GM12878 (cell line): ENCODE measurements around the gene RYR2. TPM values are rescaled to one million over a fixed set of nuclear protein-coding genes. Genes with fewer than 3 reads are reported as not detected.

Source experiments
- ATAC-seq: fragments of 200-7000 bp; cut with Tn5 transposase; 3 replicates; pipeline ENCODE4 v1.9.1; 2020; ENCODE audit warnings: mild to moderate bottlenecking, moderate library complexity
- BruUV-seq: library from RNA; stranded (reverse); fragments of 400-500 nt; replicated peaks from 2 replicates; lab custom pipeline; 2021; lab: Mats Ljungman, UMichigan
- CTCF ChIA-PET: fragments of 300-600 bp; sonication (Branson Sonifier 250); formaldehyde crosslinking; extraction: SDS; loops from one replicate; lab custom pipeline; 2021; ENCODE audit warnings: inconsistent platforms; lab: Yijun Ruan, JAX
- POLR2A ChIA-PET: fragments of 350-600 bp; formaldehyde crosslinking; extraction: SDS; loops from one replicate; lab custom pipeline; 2021; ENCODE audit warnings: inconsistent platforms; lab: Charles Lee
- RAD21 ChIA-PET: fragments of 300-600 bp; sonication (Branson Sonifier 250); formaldehyde crosslinking; loops from one replicate; lab custom pipeline; 2023; ENCODE audit warnings: antibody characterized with exemption; ENCODE audit not compliant: unreplicated experiment; lab: Charles Lee
- SMC1A ChIA-PET: fragments of 300-600 bp; sonication (Branson Sonifier 250); formaldehyde crosslinking; loops from one replicate; lab custom pipeline; 2023; ENCODE audit not compliant: unreplicated experiment, uncharacterized antibody; lab: Charles Lee
- DNase-seq: peaks from one replicate; pipeline ENCODE4 v3.0.0-alpha.2; 2011; ENCODE audit warnings: low read depth, low spot score
- FAIRE-seq: peaks from 3 replicates; lab custom pipeline; 2011; peaks lifted over from hg19 to GRCh38; lab: Jason Lieb, UNC
- H2AFZ ChIP-seq: 2 replicates; pipeline ENCODE4 v1.6.0; 2011; ENCODE audit warnings: low read depth, low read length, control low read depth; ENCODE audit not compliant: control insufficient read depth
- H3K27ac ChIP-seq: 2 replicates; pipeline ENCODE4 v1.5.1; 2011; ENCODE audit warnings: control low read depth; ENCODE audit not compliant: control insufficient read depth, insufficient read depth
- H3K27me3 ChIP-seq, 2 experiments: replicated peaks in 1 of 2; 2 replicates each; pipeline versions ENCODE4 v1.6.0 to v1.6.1; 2011; ENCODE audit warnings: low read length in 1 of 2; ENCODE audit not compliant: control insufficient read depth in 2 of 2, insufficient read depth in 2 of 2
- H3K36me3 ChIP-seq, 2 experiments: 2 replicates each; pipeline ENCODE4 v1.5.1; 2011; ENCODE audit warnings: low read length in 1 of 2; ENCODE audit not compliant: control insufficient read depth in 2 of 2, insufficient read depth in 2 of 2
- H3K4me1 ChIP-seq: 2 replicates; pipeline ENCODE4 v1.6.1; 2011; ENCODE audit warnings: mild to moderate bottlenecking, low read length, moderate library complexity, mixed read lengths; ENCODE audit not compliant: control insufficient read depth, insufficient read depth
- H3K4me2 ChIP-seq: 2 replicates; pipeline ENCODE4 v1.6.0; 2011; ENCODE audit warnings: control low read depth; ENCODE audit not compliant: control insufficient read depth, insufficient read depth
- H3K4me3 ChIP-seq: fragments of 200-600 bp; sonication (generic); 2 replicates; pipeline ENCODE4 v1.5.1; 2016
- H3K79me2 ChIP-seq: 2 replicates; pipeline ENCODE4 v1.6.0; 2011; ENCODE audit warnings: low read length; ENCODE audit not compliant: control insufficient read depth, insufficient read depth
- H3K9ac ChIP-seq: 2 replicates; pipeline ENCODE4 v1.8.0; 2011; ENCODE audit warnings: low read length, control low read depth, mixed read lengths; ENCODE audit not compliant: control insufficient read depth, insufficient read depth
- H3K9me3 ChIP-seq: replicated peaks from 3 replicates; pipeline ENCODE4 v1.5.1; 2011; ENCODE audit warnings: mild to moderate bottlenecking, low read length; ENCODE audit not compliant: control insufficient read depth, insufficient read depth
- H4K20me1 ChIP-seq: 2 replicates; pipeline ENCODE4 v1.6.0; 2011; ENCODE audit not compliant: control insufficient read depth, insufficient read depth
- ATF7 ChIP-seq: fragments of 450-650 bp; IDR thresholded peaks from 2 replicates; pipeline ENCODE4 v1.6.1; 2016; ENCODE audit warnings: low read depth, mild to moderate bottlenecking
- EP300 ChIP-seq, 2 experiments: fragments of 150-350 bp in 1 of 2; IDR thresholded peaks; 2 replicates each; pipeline ENCODE4 v1.6.1; 2011 to 2012; ENCODE audit warnings: low read depth in 2 of 2, low read length in 2 of 2, borderline replicate concordance in 1 of 2, improper control_type of control experiment in 1 of 2, inconsistent platforms in 1 of 2; ENCODE audit not compliant: control insufficient read depth in 1 of 2
- NFYB ChIP-seq: IDR thresholded peaks from 2 replicates; pipeline ENCODE4 v1.6.1; 2011; ENCODE audit warnings: low read depth, mild to moderate bottlenecking, low read length, improper control_type of control experiment, moderate library complexity; ENCODE audit not compliant: insufficient read depth
- PKNOX1 ChIP-seq: fragments of 450-650 bp; IDR thresholded peaks from 2 replicates; pipeline ENCODE4 v1.6.1; 2016; ENCODE audit warnings: mild to moderate bottlenecking
- SP1 ChIP-seq: IDR thresholded peaks from one replicate; pipeline ENCODE4 v1.6.1; 2011; ENCODE audit warnings: low read depth, low read length
- TBL1XR1 ChIP-seq: IDR thresholded peaks from 2 replicates; pipeline ENCODE4 v1.6.1; 2012; ENCODE audit warnings: low read depth, low read length, improper control_type of control experiment
- YY1 ChIP-seq: IDR thresholded peaks from 2 replicates; pipeline ENCODE4 v1.6.1; 2011; ENCODE audit warnings: low read depth, mild to moderate bottlenecking, low read length
- ZNF207 ChIP-seq: fragments of 450-650 bp; IDR thresholded peaks from 2 replicates; pipeline ENCODE4 v1.6.1; 2014; ENCODE audit warnings: antibody characterized with exemption, mild to moderate bottlenecking, borderline replicate concordance
- ZNF687 ChIP-seq: fragments of 450-650 bp; IDR thresholded peaks from 2 replicates; pipeline ENCODE4 v1.6.1; 2017; ENCODE audit warnings: mild to moderate bottlenecking, moderate library complexity
- WGBS: methylation state at CpG from one replicate; pipeline ENCODE4 v1.1.6; 2016; ENCODE audit warnings: low lambda C conversion rate; ENCODE audit not compliant: insufficient replicate concordance, insufficient coverage; ENCODE audit errors: missing lambda C conversion rate; 5-methylcytosine and 5-hydroxymethylcytosine counted together
- in situ Hi-C: fragments of 300-500 bp; cut with MboI; formaldehyde crosslinking; loops from 9 replicates; pipeline ENCODE4 v1.14.3; 2018; ENCODE audit warnings: mixed read lengths
- intact Hi-C: fragments of 100-400 bp; cut with micrococcal nuclease; formaldehyde crosslinking; loops from one replicate; pipeline ENCODE4 v1.14.2; 2022; ENCODE audit not compliant: unreplicated experiment
- polyA plus RNA-seq, 11 experiments: library from polyadenylated mRNA; depleted of rRNA in 4 of 11; unstranded in 6 of 11; stranded (reverse) in 5 of 11; fragments of >200 nt; fragmentation: Nextera tagmentation in 4 of 11; fragmentation: Illumina TruSeq in 1 of 11; extraction: Ambion mirVana in 4 of 11; extraction: Trizol in 1 of 11; gene quantifications; 1 replicate in 1 of 11; 2 replicates in 10 of 11; pipeline versions ENCODE4 v1.2.1 to v1.2.3, GENCODE V29; 2011 to 2016; ENCODE audit warnings: inconsistent platforms in 2 of 11, missing spikeins in 2 of 11, low read depth in 1 of 11
- total RNA-seq, 4 experiments: library from RNA; depleted of rRNA in 3 of 4; stranded (reverse); fragments of >200 nt in 3 of 4; fragmentation: Illumina TruSeq in 1 of 4; extraction: Trizol in 1 of 4; gene quantifications; 2 replicates each; pipeline versions ENCODE4 v1.2.1 to v1.2.3, GENCODE V29; 2013 to 2021

Gene RYR2
- total and polyA plus RNA-seq, 10 of the 15 experiments (the other 5 are each of a cell fraction or from before 2014, with no cell fraction given) = 0.01 to 0.04 TPM; not detected in 8

GRCh38 chr1:237119091-237119490 is 77.1 kb downstream of the RYR2 start:
- ATAC-seq (no peak), DNase-seq (no peak), FAIRE-seq (no peak)
- no peak overlapping the region for H3K9ac ChIP-seq
- H3K4me1 ChIP-seq = no peaks in the 10 kb centered on the region
- H3K9me3 ChIP-seq = no peaks in the 10 kb centered on the region
- ChIA-PET CTCF (no interaction called here), POLR2A (no interaction called here), RAD21 (no interaction called here), SMC1A (no interaction called here)
- no peaks in the 10 kb centered on the region for H3K79me2 ChIP-seq
- no peak overlapping the region for H3K4me3 ChIP-seq
- no peak overlapping the region for H2AFZ ChIP-seq
- 37% methylated on average over 6 of the region's 6 CpGs for WGBS
- TF ChIP-seq ZNF207 (no peak), SP1 (no peak)
- no peak overlapping the region for H3K4me2 ChIP-seq
- intact Hi-C loops (no loop called here), in situ Hi-C loops (no loop called here)
- H4K20me1 ChIP-seq = no peaks in the 10 kb centered on the region
- no TSS peak for BruUV-seq
- H3K36me3 ChIP-seq = no peaks in the 10 kb centered on the region
- no peaks in the 10 kb centered on the region for H3K27me3 ChIP-seq
- H3K27ac ChIP-seq = no peak overlapping the region

- 14% methylated on average over 5 of the region's 5 CpGs for WGBS
- no peak for TF ChIP-seq TBL1XR1
- TF ChIP-seq PKNOX1 = no peak
- no peak for TF ChIP-seq EP300 (IDR thresholded peaks at IDR 0.05; ENCODE audit: borderline replicate concordance in 1 of 2, control insufficient read depth in 1 of 2, low read depth in 2 of 2, low read length in 2 of 2)
- TF ChIP-seq NFYB = no peak
- no peak for TF ChIP-seq ZNF207
- TF ChIP-seq ZNF687 = no peak
- no peak for TF ChIP-seq YY1
- TF ChIP-seq ATF7 = no peak
Measured at GRCh38 chr1:237120683-237121082, 78.7 kb downstream of the RYR2 start.

More at GRCh38 chr1:237120683-237121082, 78.7 kb downstream of the RYR2 start:
- POLR2A ChIA-PET = interaction anchor here (1.1 kb wide), 1 partner anchor 10 kb away, joined by 3 read pairs; no protein-coding TSS in a partner anchor
- H3K36me3 ChIP-seq = no peaks in the 10 kb centered on the region
- no peak overlapping the region for H3K27ac ChIP-seq
- H3K4me3 ChIP-seq = no peak overlapping the region
- CTCF ChIA-PET = no interaction called here
- no peaks in the 10 kb centered on the region for H3K9me3 ChIP-seq
- no peak overlapping the region for H3K9ac ChIP-seq
- intact Hi-C loops = loop anchor here (10.0 kb wide), 2 partner anchors 366 to 1016 kb away; no protein-coding TSS in a partner anchor
- ATAC-seq (no peak), DNase-seq (no peak), FAIRE-seq (no peak)
- H4K20me1 ChIP-seq = no peaks in the 10 kb centered on the region
- no peaks in the 10 kb centered on the region for H3K79me2 ChIP-seq
- in situ Hi-C loops = no loop called here
- RAD21 ChIA-PET = interaction anchor here (1.7 kb wide), 1 partner anchor 8 kb away, joined by 4 read pairs; no protein-coding TSS in a partner anchor
- no peak overlapping the region for H2AFZ ChIP-seq
- no peaks in the 10 kb centered on the region for H3K27me3 ChIP-seq
- BruUV-seq = no TSS peak
- H3K4me1 ChIP-seq = no peaks in the 10 kb centered on the region
- SMC1A ChIA-PET = no interaction called here
- no peak overlapping the region for H3K4me2 ChIP-seq
